GM18526 (cell line): Measurements from ENCODE around the gene NTMT1.

ENCODE experiments used
- POLR2A ChIP-seq: IDR thresholded peaks from 3 replicates; pipeline ENCODE4 v1.6.1; 2011; ENCODE audit not compliant: insufficient read length; ENCODE audit errors: extremely low read depth

Gene NTMT1

DNA sequence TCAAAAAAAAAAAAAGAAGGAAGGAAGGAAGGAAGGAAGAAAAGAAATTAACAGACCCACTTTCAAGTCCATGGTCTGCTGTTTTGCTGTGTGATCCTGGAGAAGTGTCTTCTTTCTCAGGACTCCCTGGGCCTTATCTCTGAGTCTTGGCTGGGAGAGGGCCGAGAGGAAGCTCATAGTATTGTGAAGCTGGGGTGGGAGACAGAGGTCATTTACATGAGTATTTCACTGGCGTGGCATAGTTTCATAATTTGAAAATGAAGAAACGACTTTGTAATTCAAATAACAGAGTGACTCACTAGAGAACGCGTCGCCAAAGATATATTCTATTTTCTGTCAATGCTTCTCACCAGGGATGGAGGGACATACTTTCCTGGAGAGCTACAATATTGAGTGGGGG lies 2.6 kb upstream of the NTMT1 start:
- TF ChIP-seq POLR2A: no peak

DNA sequence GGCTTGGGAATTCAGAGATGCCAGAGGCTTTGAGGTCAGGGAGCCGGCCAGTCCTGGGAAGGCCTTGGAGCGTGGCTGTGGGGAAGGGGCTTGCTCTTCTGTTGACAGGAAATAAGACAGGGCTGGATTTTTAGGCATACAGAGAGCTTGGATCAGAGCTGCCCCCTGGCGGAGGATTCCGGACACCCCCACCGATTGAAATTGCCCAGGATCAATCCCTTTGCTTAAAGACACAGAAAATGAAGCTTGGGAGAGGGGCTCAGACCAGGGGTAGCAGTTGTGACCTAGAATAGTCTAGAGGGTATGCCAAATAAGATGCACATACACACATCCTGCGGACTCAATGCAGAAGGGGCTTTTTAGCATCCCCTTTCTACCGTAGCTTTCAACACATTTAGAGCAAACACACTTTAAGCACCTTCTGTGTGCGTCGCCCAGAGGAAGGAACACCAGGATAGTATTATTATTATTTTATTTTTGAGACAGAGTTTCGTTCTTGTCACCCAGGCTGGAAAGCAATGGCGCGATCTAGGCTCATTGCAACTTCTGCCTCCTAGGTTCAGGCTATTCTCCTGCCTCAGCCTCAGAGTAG lies 1.7 kb upstream of the NTMT1 start:
- no peak for TF ChIP-seq POLR2A

DNA sequence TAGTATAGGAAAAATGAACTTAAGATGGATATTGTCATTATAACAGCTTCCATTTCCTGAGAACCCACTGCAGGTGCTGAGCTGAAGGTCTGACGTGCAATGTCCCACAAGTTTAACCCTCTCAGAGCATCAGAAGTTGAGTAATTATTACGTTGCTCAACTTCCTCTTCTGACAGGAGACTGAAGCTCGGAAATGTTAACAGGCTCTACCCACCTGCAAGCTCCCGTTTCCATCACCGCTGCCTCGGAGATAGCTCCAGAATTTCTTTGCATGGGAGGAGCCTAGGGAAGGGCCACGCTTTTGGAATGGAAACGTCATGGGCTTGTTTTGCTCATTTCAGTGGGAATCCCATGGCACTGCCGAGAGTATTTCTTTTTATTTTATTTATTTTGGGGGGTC lies 1.0 kb upstream of the NTMT1 start:
- TF ChIP-seq POLR2A: no peak

DNA sequence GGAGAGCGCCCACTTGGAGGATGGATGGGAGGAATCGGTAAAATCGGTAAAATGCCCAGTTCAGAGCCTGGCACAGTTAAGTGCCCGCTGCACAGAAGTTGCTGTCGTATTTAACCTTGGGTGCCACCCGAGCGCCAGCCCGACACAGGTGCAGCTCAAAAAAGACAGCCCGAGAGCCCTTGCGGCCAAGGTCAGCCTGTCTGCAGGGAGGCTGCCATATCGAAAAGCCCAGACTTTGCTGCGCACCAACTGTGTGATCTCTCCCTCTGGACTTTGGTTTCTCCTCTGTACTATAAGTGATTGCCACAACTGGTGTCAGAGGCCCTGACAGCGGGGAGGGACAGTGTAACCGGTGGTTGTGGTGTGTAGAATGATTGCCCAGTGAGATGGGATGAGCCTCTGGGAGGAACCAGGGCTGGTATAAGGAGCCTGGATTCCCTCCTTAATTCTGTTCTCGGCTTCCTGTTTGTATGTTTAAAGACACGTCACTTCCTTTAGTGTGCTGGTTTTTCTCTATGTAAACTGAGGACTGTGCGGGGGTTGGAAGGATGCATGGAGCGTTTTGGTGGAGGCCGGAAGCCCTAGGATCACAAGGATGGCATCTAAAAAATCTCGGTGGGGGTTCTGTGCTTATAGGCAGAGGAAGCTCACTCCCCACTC lies 792 bp downstream of the NTMT1 start:
- no peak for TF ChIP-seq POLR2A

DNA sequence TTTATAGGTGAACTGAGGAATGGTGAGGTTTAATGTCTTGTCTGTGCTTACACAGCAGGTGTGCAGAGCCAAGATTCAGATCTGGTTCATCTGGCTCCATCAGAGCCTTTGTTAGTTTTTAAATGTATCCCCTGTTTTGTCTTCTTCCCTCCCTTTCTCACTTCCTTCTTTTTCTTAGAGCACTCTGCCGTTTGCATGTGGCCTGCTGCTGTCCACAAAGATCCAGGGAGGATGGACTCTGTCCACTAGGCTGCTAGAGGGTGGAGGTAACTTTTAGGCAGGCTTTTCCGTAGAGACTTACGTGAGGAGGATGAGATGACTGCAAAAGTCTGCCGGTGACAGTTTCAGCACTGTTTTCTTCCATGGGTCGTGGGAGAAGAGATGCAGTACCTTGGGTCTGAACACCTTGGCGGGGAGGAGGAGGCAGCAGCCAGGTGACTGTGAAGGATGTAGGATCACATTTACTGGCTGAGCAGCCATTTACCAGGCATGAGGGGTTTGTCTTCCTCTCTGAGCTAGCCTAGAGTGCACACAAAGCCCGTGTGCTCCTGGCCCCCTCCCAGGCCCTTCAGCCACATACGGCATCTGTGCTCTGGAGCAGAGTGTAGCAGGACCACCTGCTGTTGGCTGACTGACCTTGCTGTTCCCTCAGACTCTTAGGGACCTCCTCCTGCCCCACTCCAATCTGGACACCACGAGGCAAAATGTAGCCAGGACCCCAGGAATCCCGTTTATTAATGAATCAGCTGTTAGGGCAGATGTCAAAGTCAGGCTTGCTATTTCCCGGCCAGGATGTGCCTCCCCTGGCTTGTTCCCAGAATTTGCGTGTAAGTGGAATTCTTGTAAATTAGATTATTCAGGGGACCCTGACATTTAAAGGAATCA lies 1.8 kb downstream of the NTMT1 start:
- TF ChIP-seq POLR2A: no peak

DNA sequence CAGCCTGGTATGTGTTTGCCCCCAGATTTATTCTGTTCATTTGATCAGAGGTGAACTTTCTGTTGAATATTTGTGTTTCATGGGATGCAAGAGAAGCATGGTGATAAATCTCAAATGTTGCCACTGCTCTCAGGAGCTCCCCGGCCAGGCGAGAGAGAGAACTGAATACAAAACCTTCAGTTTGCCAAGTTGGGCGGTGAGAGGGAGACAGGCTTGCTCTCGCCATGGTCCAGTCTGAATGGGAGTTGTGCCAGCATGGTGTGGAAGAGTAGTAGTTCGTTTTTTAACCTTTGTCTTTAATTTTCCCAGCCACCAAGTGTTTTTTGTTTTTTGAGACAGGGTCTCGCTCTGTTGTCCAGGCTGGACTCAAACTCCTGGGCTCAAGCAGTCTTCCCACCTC lies 2.7 kb downstream of the NTMT1 start:
- no peak for TF ChIP-seq POLR2A

DNA sequence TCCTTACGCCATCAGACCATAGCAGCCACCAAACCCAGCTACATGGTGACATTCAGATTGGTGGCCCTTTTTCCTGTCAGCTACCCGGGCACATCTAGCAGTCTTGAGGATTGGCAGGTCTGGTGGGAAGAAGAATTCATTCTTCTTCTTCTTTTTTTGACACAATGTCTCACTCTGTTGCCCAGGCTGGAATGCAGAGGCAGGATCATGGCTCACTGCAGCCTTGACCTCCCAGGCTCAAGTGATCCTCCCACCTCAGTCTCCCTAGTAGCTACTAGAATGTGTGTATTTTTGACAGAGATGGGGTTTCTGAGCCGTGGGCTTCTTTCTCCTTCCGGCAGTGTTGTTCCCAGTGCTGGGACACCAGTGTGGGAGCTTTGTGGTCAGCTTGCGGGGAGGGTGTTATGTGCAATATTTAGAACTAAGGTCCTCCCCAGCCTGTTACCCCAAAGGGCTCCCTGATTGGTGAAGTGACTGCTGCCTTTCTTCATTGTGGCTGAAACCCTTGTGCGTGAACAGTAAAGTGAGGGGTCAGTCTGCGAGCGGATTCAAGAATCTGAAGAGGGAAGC lies 3.4 kb downstream of the NTMT1 start:
- no peak for TF ChIP-seq POLR2A

DNA sequence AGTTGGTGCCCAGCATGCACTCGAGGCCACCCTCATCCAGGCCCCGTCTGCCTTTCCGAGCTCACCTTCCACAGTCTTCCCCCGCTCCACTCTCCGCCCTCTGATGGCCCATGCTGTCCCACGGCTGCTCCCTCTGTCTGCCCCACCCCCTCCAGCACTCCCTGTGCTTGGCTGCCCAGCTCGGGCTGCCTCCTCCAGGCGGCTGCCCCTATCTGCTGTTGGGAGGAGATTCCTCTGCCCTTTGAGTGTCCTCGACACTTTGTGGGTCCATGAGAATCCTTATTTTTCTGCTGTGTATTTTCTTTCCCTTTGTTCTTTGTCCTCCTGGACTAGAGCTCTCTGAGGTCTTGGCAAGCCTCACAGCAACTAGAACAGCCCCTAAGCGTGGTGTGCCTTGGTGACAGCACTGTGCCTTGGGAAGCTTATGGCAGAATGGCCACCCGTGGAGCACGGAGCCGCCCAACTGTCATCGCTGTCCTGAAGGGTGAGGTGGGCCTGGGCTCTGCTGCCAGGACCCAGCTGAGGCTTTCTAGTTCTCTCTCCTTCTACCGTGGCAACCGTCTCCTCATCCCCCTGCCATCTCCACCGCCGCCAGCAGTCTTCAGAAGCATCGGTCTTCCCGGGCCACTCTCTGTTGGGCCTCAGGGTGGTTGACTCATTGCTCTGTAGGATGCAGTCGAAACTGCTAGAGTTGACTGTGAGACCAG lies 5.2 kb downstream of the NTMT1 start:
- TF ChIP-seq POLR2A: no peak

DNA sequence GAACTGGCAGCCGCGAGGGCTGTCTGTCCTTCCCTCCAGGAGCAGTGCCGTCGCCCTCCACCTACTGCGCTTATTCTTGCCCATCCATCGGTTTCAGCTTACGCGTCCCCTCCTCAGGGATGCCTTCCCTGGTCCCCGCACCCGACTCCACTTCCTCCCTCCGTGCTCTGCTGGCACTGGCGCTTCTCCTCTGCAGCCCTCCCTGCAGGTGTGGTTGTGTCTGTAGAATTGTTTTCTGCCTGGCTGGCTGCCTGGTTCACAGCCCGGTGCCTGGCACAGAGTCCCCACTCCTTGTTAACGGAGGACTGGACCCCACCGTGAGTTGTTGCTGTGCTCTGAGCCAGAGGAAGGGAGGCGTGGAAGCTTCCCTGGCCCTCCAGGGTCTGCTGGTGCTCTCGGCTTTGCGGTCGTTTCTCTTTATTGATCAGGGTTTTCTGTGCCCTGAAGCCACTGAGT lies 5.7 kb downstream of the NTMT1 start:
- no peak for TF ChIP-seq POLR2A

DNA sequence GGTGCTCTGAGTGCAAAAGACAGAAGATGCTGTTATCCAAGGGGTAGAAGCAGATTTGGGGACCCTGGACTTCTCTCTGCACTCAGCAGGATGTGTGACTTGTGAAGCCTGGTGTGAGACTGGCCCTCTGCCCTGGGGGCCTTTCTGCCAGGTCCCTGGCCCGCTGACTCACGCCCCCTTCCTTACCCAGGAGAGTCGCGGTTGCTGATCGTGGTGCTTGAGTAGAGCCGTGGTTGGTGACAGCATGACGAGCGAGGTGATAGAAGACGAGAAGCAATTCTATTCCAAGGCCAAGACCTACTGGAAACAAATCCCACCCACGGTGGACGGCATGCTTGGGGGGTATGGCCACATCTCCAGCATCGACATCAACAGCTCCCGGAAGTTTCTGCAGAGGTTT lies 6.5 kb downstream of the NTMT1 start:
- no peak for TF ChIP-seq POLR2A

DNA sequence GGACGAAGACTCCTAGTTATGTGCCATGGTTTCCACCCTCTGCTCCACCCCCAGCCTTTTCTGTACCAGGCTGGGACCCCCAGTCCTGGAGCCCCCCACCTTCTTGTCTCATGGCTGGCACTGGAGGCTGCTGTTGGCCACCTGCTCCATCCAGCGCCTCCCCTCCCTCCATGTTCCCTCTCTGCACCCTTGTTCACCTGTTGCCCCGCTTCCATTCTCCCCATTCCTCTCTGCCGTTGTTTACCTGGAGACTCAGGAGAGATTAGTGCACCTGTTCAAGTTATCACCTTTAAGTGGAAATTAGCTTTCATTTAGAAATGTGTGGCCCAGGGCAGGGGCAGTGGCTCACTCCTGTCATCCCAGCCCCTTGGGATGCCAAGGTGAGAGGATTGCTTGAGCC lies 7.2 kb downstream of the NTMT1 start:
- TF ChIP-seq POLR2A: no peak

DNA sequence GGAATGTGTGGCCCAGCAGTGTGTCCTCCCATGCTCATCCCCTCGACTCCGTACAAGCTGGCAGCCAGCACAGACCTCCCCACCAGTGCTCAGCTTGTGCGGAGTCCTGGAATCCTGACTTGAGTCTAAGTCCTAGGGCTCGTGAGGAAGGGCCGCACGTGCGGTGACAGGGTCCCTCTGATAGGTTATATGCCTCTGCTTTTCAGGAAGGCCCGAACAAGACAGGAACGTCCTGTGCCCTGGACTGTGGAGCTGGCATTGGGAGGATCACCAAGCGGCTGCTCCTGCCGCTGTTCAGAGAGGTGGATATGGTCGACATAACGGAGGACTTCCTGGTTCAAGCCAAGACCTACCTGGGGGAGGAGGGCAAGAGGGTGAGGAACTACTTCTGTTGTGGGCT lies 7.9 kb downstream of the NTMT1 start:
- TF ChIP-seq POLR2A: no peak

DNA sequence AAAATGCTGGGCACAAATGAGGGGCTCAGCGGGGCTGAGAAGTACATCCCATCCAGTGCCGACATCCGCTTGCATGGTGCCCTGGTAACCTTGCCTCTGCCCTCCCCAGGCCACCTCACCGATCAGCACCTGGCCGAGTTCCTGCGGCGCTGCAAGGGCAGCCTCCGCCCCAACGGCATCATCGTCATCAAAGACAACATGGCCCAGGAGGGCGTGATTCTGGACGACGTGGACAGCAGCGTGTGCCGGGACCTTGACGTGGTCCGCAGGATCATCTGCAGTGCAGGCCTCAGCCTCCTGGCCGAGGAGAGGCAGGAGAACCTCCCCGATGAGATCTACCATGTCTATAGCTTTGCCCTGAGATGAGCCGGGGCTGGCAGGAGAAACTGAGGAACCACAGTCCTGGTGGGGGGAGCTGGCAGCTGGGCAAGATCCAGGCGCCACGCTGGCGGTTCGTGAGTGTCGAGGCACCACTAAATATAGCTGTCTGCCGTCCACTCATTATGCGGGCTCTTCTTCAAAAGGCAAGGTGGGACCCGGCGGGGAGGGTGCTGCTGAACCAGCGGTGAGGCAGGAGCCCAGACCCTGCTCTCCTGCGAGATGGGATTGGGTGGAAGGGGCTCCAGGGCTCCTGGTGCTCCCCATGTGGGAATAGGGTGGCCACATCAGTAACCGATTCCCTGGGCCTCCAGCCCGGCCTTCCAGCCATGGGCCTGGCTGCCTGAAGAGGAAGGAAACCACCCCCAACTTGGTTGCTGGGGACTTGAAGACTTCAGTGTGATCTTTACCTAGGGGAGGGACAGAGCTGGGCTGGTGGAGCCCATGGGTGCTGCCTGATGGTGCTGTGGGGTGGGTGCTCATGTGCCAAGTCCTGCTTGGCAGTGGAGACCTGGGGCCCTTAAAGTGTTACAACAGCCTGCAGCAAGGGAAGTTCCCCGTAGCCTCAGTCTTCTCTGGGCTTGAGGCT lies 9.4 kb downstream of the NTMT1 start:
- TF ChIP-seq POLR2A: no peak

DNA sequence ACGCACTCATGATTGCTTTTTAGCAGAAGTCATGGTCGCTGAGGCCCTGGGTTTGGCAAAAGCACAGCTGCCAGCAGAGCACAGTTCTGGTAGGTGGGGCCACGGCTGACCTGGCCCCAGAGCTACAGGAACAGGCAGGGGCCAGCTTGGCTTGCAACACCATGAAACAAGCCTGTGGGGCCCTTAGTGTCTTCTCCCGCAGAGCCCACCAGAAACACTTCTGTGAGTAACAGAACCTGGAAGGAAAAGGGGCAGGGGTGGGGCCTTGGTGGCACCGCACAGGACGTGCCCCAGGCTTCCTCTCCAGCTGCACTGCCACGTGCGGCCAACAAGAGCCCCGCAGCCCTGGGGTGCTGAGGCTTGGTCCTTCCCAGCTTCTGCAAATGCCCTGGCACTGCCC lies 11.1 kb downstream of the NTMT1 start:
- no peak for TF ChIP-seq POLR2A
